ENCODE measurements around the gene HIGD2A. TPM values are rescaled to one million over a fixed set of nuclear protein-coding genes. Genes with fewer than 3 reads are reported as not detected.
A peak's percentile ranks its signal among the peaks of the same experiment; 100 is the strongest.

HIGD2A gene
- polyA plus RNA-seq, 3 donors = 101 to 298 (median 260) TPM

GRCh38 chr5:176342766-176343458 is 45.6 kb upstream of the HIGD2A start:
- peak overlapping the region in 1 of 7 donors; percentile 41 for H3K27ac Mint-ChIP-seq
- DNase-seq = no peak
- Histone ChIP-seq H3K27me3 (ENCODE audit: control insufficient read depth in 2 of 2, insufficient read depth in 2 of 2, low read length in 2 of 2) (no peaks in the 10 kb centered on the region), H3K4me3 (replicated peaks in 1 of 3; ENCODE audit: low read depth in 2 of 3, low read length in 3 of 3) (no peak overlapping the region), H4K20me1 (ENCODE audit: insufficient read depth, low read length) (no peaks in the 10 kb centered on the region), H3K9ac (ENCODE audit: insufficient read depth, low read length, poor library complexity, severe bottlenecking) (no peak overlapping the region), H3K27ac (ENCODE audit: low read depth in 1 of 2, low read length in 2 of 2) (no peak overlapping the region), H3K4me2 (replicated peaks; ENCODE audit: extremely low read depth, low read length, poor library complexity, severe bottlenecking) (no peak overlapping the region), H3K4me1 (ENCODE audit: control insufficient read depth in 1 of 2, insufficient read depth in 2 of 2, low read length in 2 of 2) (no peaks in the 10 kb centered on the region), H3K36me3 (replicated peaks in 1 of 2; ENCODE audit: control insufficient read depth in 1 of 2, insufficient read depth in 2 of 2, low read length in 2 of 2) (peaks cover 54 to 96% of the 10 kb centered on the region in 2 donors), H2AFZ (ENCODE audit: insufficient read depth, low read depth, low read length, poor library complexity, severe bottlenecking) (no peak overlapping the region), H3K9me3 (replicated peaks in 1 of 2; ENCODE audit: control insufficient read depth in 1 of 2, insufficient read depth in 1 of 2, low read length in 2 of 2) (no peaks in the 10 kb centered on the region), H3K79me2 (ENCODE audit: insufficient read depth, low read length) (no peaks in the 10 kb centered on the region)
- no peaks in the 10 kb centered on the region for H3K4me1 Mint-ChIP-seq
- no peaks in the 10 kb centered on the region for H3K27me3 Mint-ChIP-seq (ENCODE audit: low read depth in 3 of 3)
- no peak overlapping the region for H3K4me3 Mint-ChIP-seq
- peaks cover 67 to 70% of the 10 kb centered on the region in 2 donors for H3K36me3 Mint-ChIP-seq
- TF ChIP-seq CTCF (IDR thresholded peaks at IDR 0.05) = no peak
- intact Hi-C loops (cut with micrococcal nuclease) = no loop called here
- H3K9me3 Mint-ChIP-seq = no peaks in the 10 kb centered on the region
- WGBS (ENCODE audit: insufficient coverage) = no CpG with 5 or more reads among the region's 2 CpGs

- Histone ChIP-seq H3K79me2 (ENCODE audit: insufficient read depth, low read length) (peaks cover 4% of the 10 kb centered on the region), H3K36me3 (replicated peaks in 1 of 2; ENCODE audit: control insufficient read depth in 1 of 2, insufficient read depth in 2 of 2, low read length in 2 of 2) (peaks cover 86 to 100% of the 10 kb centered on the region in 2 donors), H3K4me3 (replicated peaks in 1 of 3; ENCODE audit: low read depth in 2 of 3, low read length in 3 of 3) (no peak overlapping the region), H3K9me3 (replicated peaks in 1 of 2; ENCODE audit: control insufficient read depth in 1 of 2, insufficient read depth in 1 of 2, low read length in 2 of 2) (no peaks in the 10 kb centered on the region), H4K20me1 (ENCODE audit: insufficient read depth, low read length) (peaks cover 5% of the 10 kb centered on the region), H2AFZ (ENCODE audit: insufficient read depth, low read depth, low read length, poor library complexity, severe bottlenecking) (no peak overlapping the region), H3K4me1 (ENCODE audit: control insufficient read depth in 1 of 2, insufficient read depth in 2 of 2, low read length in 2 of 2) (no peaks in the 10 kb centered on the region), H3K4me2 (replicated peaks; ENCODE audit: extremely low read depth, low read length, poor library complexity, severe bottlenecking) (no peak overlapping the region), H3K27me3 (ENCODE audit: control insufficient read depth in 2 of 2, insufficient read depth in 2 of 2, low read length in 2 of 2) (no peaks in the 10 kb centered on the region), H3K9ac (ENCODE audit: insufficient read depth, low read length, poor library complexity, severe bottlenecking) (no peak overlapping the region), H3K27ac (ENCODE audit: low read depth in 1 of 2, low read length in 2 of 2) (no peak overlapping the region)
- DNase-seq = no peak
- WGBS (ENCODE audit: insufficient coverage) = 100% methylated on average over 4 of the region's 8 CpGs
- TF ChIP-seq CTCF (IDR thresholded peaks at IDR 0.05) = no peak
- Mint-ChIP-seq H3K4me3 (no peak overlapping the region), H3K27me3 (ENCODE audit: low read depth in 3 of 3) (no peaks in the 10 kb centered on the region), H3K9me3 (no peaks in the 10 kb centered on the region), H3K36me3 (peaks cover 86 to 93% of the 10 kb centered on the region in 2 donors), H3K4me1 (no peaks in the 10 kb centered on the region), H3K27ac (peak overlapping the region in 2 of 7 donors; percentile 17 to 44)
- intact Hi-C loops (cut with micrococcal nuclease) = no loop called here
Observed at GRCh38 chr5:176350416-176350815, 38.1 kb upstream of the HIGD2A start.
